ENCODE data around the gene PRIM2.
"Not testable (repeated sequence)": the region's sequence is repeated elsewhere in the genome, so short reads cannot be mapped to it uniquely, and the experiment has no call there.

PRIM2 gene

DNA sequence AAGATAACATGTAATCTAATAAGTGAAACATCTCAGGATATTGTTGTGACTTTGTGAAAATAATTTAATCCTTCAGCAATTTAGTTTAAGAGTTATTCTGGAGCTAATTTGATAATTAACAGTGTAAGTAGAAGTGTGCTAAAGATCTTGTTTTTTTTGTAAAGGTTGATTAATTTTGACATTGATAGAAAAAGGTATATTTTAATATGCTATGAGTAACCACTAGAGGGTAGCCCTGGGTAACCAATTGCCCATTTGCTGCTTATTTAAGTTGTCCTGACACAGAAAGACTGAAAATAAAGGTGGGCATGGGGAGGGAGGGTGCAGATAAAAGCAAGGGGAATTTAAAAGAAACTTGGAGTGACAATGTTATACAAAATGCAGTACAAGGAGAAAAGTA, 262.1 kb downstream of the PRIM2 start:
- H3K4me3 ChIP-seq (ENCODE audit: low read length); H3K27ac ChIP-seq (ENCODE audit: low read length); H3K9me3 ChIP-seq (ENCODE audit: control insufficient read depth, low read depth, low read length); H3K9ac ChIP-seq (ENCODE audit: low read length); H3K27me3 ChIP-seq (ENCODE audit: control insufficient read depth, insufficient read depth, low read length); H3K36me3 ChIP-seq (ENCODE audit: control insufficient read depth, low read depth, low read length); H3K4me1 ChIP-seq (ENCODE audit: control insufficient read depth, low read depth, low read length): not testable (repeated sequence)

DNA sequence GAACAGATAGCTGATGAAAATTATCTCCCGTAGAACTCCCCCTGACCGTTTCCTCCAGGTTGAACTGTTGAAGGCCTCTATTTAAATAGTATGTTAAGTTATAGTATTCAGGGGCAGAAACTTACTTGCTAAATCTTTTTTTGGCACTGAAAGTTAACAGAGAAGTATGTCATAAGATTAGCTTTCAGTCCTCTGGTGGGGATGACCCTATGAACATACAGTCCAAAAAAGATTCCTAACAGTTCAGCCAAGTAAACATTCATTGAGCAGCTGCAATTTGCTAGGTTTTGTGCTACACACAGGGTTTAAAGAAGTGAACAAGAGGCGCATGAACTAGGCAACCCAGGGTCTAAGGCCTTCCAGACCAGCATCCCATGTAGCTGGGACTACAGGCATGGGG, 264.2 kb downstream of the PRIM2 start:
- not testable (repeated sequence) for H3K4me1 ChIP-seq (ENCODE audit: control insufficient read depth, low read depth, low read length); H3K4me3 ChIP-seq (ENCODE audit: low read length); H3K27ac ChIP-seq (ENCODE audit: low read length); H3K36me3 ChIP-seq (ENCODE audit: control insufficient read depth, low read depth, low read length); H3K27me3 ChIP-seq (ENCODE audit: control insufficient read depth, insufficient read depth, low read length); H3K9ac ChIP-seq (ENCODE audit: low read length); H3K9me3 ChIP-seq (ENCODE audit: control insufficient read depth, low read depth, low read length)

DNA sequence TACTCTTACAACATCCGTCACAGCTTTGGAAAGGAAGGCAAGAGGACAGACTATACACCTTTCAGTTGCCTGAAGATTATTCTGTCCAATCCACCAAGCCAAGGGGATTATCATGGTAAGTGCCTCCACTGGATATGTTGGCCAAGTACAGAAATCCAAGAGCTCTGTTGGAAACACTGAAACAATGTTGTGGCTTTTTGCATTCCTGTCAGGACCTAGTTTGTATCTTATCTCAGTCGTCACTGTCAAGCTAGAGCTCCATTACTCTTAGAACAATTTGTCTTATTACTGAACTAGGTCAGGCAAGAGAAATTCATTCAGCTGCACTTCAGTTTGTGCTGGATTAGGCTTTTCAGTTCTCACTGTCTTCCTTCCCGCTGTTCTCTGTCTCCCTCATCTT, 283.7 kb downstream of the PRIM2 start:
- H3K4me3 ChIP-seq (ENCODE audit: low read length); H3K27me3 ChIP-seq (ENCODE audit: control insufficient read depth, insufficient read depth, low read length); H3K9ac ChIP-seq (ENCODE audit: low read length); H3K9me3 ChIP-seq (ENCODE audit: control insufficient read depth, low read depth, low read length); H3K27ac ChIP-seq (ENCODE audit: low read length); H3K36me3 ChIP-seq (ENCODE audit: control insufficient read depth, low read depth, low read length); H3K4me1 ChIP-seq (ENCODE audit: control insufficient read depth, low read depth, low read length): not testable (repeated sequence)

DNA sequence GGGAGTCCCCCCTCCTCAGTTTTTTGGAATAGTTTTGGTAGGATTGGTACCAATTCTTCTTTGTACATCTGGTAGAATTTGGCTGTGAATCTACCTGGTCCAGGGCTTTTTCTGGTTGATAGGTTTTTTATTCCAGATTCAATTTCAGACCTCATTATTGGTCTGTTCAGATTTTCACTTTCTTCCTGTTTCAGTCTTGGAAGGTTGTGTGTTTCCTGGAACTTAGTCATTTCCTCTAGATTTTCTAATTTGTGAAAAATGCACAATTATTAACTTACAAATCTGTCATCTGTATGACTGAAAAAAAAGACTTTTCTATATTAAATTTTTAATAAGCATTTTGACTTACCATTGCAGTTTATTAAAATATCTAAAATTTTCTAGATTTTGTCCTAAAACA, 287.9 kb downstream of the PRIM2 start:
- H3K4me1 ChIP-seq (ENCODE audit: control insufficient read depth, low read depth, low read length); H3K9me3 ChIP-seq (ENCODE audit: control insufficient read depth, low read depth, low read length); H3K36me3 ChIP-seq (ENCODE audit: control insufficient read depth, low read depth, low read length); H3K27me3 ChIP-seq (ENCODE audit: control insufficient read depth, insufficient read depth, low read length); H3K9ac ChIP-seq (ENCODE audit: low read length); H3K27ac ChIP-seq (ENCODE audit: low read length); H3K4me3 ChIP-seq (ENCODE audit: low read length): not testable (repeated sequence)

DNA sequence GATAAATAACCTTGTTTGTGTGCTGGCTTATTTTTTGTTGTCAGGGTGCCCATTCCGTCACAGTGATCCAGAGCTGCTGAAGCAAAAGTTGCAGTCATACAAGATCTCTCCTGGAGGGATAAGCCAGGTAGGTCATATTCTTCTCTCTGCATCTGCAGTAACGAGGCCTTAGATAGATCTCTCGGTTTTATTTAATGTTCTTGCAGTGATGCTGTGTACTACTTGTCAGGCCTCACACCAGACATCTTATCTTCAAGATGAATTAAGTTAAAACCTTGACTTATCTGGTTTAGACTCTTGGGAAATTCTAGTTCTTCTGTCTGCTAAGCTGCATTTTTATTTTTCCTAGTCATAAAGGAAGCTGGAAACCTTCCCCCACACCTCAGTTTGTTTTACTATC, 288.9 kb downstream of the PRIM2 start:
- H3K27ac ChIP-seq (ENCODE audit: low read length), result not testable (repeated sequence)

DNA sequence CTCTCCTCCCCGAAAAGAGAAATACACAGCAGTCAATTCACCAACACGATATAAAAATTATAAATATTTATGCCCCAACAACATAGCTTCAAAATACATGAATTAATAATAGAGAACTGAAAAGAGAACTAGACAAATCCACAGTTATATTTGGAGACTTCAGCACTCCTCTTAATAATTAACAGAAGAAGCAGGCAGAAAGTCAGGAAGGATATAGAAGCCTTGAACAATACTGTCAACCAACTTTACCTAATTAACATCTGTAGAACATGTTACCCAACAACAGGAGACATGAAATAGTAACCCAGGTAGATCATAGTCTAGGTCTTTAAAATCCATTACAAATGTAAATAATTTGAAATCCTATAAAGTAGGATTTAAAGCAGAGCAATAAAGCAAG, 293.2 kb downstream of the PRIM2 start:
- H3K4me3 ChIP-seq (ENCODE audit: low read length); H3K9ac ChIP-seq (ENCODE audit: low read length); H3K27me3 ChIP-seq (ENCODE audit: control insufficient read depth, insufficient read depth, low read length); H3K9me3 ChIP-seq (ENCODE audit: control insufficient read depth, low read depth, low read length); H3K4me1 ChIP-seq (ENCODE audit: control insufficient read depth, low read depth, low read length); H3K27ac ChIP-seq (ENCODE audit: low read length); H3K36me3 ChIP-seq (ENCODE audit: control insufficient read depth, low read depth, low read length): not testable (repeated sequence)

More for the DNA sequence above, 288.9 kb downstream of the PRIM2 start:
- not testable (repeated sequence) for H3K9me3 ChIP-seq (ENCODE audit: control insufficient read depth, low read depth, low read length); H3K36me3 ChIP-seq (ENCODE audit: control insufficient read depth, low read depth, low read length); H3K4me1 ChIP-seq (ENCODE audit: control insufficient read depth, low read depth, low read length); H3K4me3 ChIP-seq (ENCODE audit: low read length); H3K9ac ChIP-seq (ENCODE audit: low read length); H3K27me3 ChIP-seq (ENCODE audit: control insufficient read depth, insufficient read depth, low read length)

DNA sequence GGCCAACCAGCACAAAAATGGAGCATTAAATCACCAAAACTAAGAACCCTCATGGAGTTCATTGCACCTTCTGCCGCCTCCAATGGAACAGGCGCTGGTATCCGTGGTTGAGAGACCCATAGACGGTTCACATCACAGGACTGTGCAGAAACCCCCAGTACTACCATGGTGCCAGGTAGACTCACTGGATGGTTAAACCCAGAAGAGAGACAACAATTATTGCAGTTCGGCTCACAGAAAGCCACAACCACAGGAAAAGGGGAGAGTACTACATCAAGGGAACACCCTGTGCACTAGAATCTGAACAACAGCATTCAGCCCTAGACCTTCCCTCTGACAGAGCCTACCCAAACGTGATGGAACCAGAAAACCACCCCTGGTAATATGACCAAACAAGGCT, 301.5 kb downstream of the PRIM2 start:
- H3K4me1 ChIP-seq (ENCODE audit: control insufficient read depth, low read depth, low read length); H3K9ac ChIP-seq (ENCODE audit: low read length): not testable (repeated sequence)

DNA sequence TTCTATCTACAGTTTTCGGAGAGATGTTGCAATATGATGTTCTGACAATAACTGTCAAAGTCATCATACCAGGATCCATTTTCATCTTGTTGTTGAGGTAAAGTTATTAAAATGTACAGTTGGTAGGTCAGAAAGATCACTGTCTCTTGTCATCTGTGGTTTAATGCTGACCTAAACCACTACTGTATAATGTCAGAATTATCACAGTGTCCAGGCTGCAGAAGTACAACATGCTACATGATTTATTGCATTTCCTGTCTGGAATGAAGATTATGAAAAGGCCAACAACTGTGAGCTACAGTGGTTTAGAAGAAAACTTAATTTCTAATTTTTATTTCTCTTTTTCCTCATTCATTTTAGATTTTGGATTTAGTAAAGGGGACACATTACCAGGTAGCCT, 314.3 kb downstream of the PRIM2 start:
- not testable (repeated sequence) for H3K4me3 ChIP-seq (ENCODE audit: low read length); H3K9ac ChIP-seq (ENCODE audit: low read length); H3K36me3 ChIP-seq (ENCODE audit: control insufficient read depth, low read depth, low read length); H3K9me3 ChIP-seq (ENCODE audit: control insufficient read depth, low read depth, low read length); H3K27ac ChIP-seq (ENCODE audit: low read length); H3K27me3 ChIP-seq (ENCODE audit: control insufficient read depth, insufficient read depth, low read length); H3K4me1 ChIP-seq (ENCODE audit: control insufficient read depth, low read depth, low read length)

More for the DNA sequence above, 301.5 kb downstream of the PRIM2 start:
- not testable (repeated sequence) for H3K36me3 ChIP-seq (ENCODE audit: control insufficient read depth, low read depth, low read length); H3K9me3 ChIP-seq (ENCODE audit: control insufficient read depth, low read depth, low read length); H3K27me3 ChIP-seq (ENCODE audit: control insufficient read depth, insufficient read depth, low read length); H3K4me3 ChIP-seq (ENCODE audit: low read length); H3K27ac ChIP-seq (ENCODE audit: low read length)

DNA sequence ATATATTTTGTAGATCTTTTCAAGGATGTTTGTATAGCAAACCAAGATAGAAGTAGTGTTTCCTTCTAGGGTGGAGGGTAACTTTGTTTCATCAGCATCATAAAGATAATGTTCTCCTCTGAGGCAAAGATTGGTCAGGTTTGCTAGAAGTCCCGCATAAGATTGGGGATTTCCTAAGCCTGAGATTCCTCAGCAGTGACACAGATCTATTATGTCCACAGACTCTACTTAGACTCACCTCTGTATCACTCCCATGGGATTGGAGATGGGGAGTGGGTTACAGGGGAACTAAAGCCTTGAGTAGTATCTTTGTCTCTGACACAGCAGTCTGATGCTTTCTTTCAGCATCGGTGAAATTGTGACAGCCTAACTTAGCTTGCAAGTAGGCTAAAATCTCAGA, 341.1 kb downstream of the PRIM2 start:
- H3K36me3 ChIP-seq (ENCODE audit: control insufficient read depth, low read depth, low read length); H3K9ac ChIP-seq (ENCODE audit: low read length); H3K4me1 ChIP-seq (ENCODE audit: control insufficient read depth, low read depth, low read length); H3K4me3 ChIP-seq (ENCODE audit: low read length); H3K27me3 ChIP-seq (ENCODE audit: control insufficient read depth, insufficient read depth, low read length); H3K9me3 ChIP-seq (ENCODE audit: control insufficient read depth, low read depth, low read length); H3K27ac ChIP-seq (ENCODE audit: low read length): not testable (repeated sequence)

DNA sequence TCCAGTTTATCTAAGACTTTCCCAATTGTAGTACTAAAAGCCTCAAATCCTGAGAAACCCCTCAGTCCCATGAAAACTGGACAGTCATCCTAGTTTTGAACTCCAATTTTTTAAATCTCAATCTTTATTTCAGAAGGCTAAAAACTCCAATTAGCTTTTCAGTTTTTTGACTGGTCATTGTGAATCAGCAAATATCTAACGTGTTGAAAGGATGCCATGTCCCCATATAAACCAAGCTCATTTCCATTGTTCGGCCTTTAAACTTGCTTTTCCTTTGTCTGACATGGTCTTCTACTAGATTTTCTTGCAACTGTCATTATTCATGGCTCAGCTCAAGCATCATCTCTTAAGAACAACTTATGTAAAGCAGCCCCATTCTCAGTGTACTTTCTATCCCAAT, 342.4 kb downstream of the PRIM2 start:
- not testable (repeated sequence) for H3K9me3 ChIP-seq (ENCODE audit: control insufficient read depth, low read depth, low read length); H3K27me3 ChIP-seq (ENCODE audit: control insufficient read depth, insufficient read depth, low read length); H3K4me1 ChIP-seq (ENCODE audit: control insufficient read depth, low read depth, low read length); H3K9ac ChIP-seq (ENCODE audit: low read length); H3K36me3 ChIP-seq (ENCODE audit: control insufficient read depth, low read depth, low read length); H3K27ac ChIP-seq (ENCODE audit: low read length); H3K4me3 ChIP-seq (ENCODE audit: low read length)

DNA sequence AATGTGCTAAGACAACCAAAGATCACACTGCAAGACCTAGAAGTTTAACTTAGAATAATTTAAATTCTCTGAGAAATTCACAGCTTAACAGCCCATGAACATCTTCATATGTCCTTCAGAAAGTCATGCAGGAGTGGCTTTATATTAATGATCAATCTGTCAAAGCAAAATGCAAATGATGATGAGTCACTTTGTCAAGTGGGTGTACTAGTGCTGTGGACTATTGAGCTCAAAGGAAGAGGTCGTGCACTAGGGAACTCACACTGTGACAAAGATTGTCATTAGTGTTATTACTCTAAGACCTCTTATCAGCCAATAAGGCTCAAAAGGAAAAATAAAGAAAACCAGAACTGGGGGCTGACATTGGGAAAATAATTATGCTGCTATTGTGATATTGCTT, 343.5 kb downstream of the PRIM2 start:
- not testable (repeated sequence) for H3K36me3 ChIP-seq (ENCODE audit: control insufficient read depth, low read depth, low read length); H3K9ac ChIP-seq (ENCODE audit: low read length); H3K9me3 ChIP-seq (ENCODE audit: control insufficient read depth, low read depth, low read length); H3K27me3 ChIP-seq (ENCODE audit: control insufficient read depth, insufficient read depth, low read length); H3K4me3 ChIP-seq (ENCODE audit: low read length); H3K4me1 ChIP-seq (ENCODE audit: control insufficient read depth, low read depth, low read length); H3K27ac ChIP-seq (ENCODE audit: low read length)

DNA sequence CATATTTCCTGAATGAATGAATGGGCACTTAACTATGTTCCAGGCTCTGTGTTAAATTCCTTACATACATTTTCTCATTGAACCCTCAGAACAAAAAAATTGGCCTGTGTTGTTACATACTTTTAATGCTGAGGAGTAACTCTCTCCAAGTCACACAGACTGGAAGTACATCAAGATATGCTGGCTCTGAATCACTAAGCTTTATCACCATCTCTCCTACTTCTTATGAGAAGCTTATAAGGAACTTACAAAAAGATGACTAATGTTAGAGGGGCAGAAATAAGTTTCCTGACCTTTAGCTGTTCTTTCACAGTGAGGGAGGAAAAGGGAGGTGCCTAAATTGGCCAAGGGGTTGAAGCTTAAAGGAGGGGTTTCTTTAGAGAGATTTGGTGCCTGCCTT, 350.7 kb downstream of the PRIM2 start:
- not testable (repeated sequence) for H3K27me3 ChIP-seq (ENCODE audit: control insufficient read depth, insufficient read depth, low read length); H3K36me3 ChIP-seq (ENCODE audit: control insufficient read depth, low read depth, low read length); H3K27ac ChIP-seq (ENCODE audit: low read length); H3K4me3 ChIP-seq (ENCODE audit: low read length); H3K9me3 ChIP-seq (ENCODE audit: control insufficient read depth, low read depth, low read length); H3K9ac ChIP-seq (ENCODE audit: low read length); H3K4me1 ChIP-seq (ENCODE audit: control insufficient read depth, low read depth, low read length)

DNA sequence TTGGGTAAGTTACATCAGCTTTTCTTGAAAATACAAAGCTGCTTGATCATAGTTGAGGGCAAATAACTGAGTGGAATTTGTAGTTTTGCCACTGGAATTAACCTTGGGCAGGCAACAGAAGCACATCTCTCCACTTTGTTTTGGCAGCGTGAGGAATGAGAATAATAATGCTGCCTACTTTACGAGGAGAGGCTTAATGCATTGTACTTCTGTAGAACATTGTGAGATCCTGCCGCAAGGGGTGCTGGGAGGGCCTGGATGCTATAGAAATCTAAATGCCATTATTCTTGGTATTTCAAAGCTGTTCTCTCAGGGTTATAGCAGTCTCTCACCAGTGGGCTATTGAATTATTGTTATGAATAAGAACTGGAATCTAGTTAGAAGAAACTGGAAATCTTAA, 353.8 kb downstream of the PRIM2 start:
- not testable (repeated sequence) for H3K27me3 ChIP-seq (ENCODE audit: control insufficient read depth, insufficient read depth, low read length); H3K36me3 ChIP-seq (ENCODE audit: control insufficient read depth, low read depth, low read length); H3K9ac ChIP-seq (ENCODE audit: low read length); H3K4me1 ChIP-seq (ENCODE audit: control insufficient read depth, low read depth, low read length); H3K4me3 ChIP-seq (ENCODE audit: low read length); H3K9me3 ChIP-seq (ENCODE audit: control insufficient read depth, low read depth, low read length); H3K27ac ChIP-seq (ENCODE audit: low read length)
